GM15510 (cell line): ENCODE results near the gene CHAF1A.

Source experiments
- POLR2A ChIP-seq: IDR thresholded peaks from 3 replicates; pipeline ENCODE4 v1.6.1; 2011; ENCODE audit warnings: borderline replicate concordance; ENCODE audit not compliant: insufficient read length; ENCODE audit errors: extremely low read depth

Gene CHAF1A

GRCh38 chr19:4430760-4431159 lies 28.3 kb downstream of the CHAF1A start:
- TF ChIP-seq POLR2A = no peak

GRCh38 chr19:4431296-4431695 lies 28.9 kb downstream of the CHAF1A start:
- TF ChIP-seq POLR2A = no peak

- no peak for TF ChIP-seq POLR2A
These were observed 29.6 kb downstream of the CHAF1A start for GRCh38 chr19:4431808-4432674.

- no peak for TF ChIP-seq POLR2A
These were observed 30.6 kb downstream of the CHAF1A start for GRCh38 chr19:4432918-4433506.

- TF ChIP-seq POLR2A = no peak
These were observed 32.0 kb downstream of the CHAF1A start for GRCh38 chr19:4434391-4434790.

- TF ChIP-seq POLR2A = no peak
These were observed 33.8 kb downstream of the CHAF1A start for GRCh38 chr19:4436231-4436630.

GRCh38 chr19:4437103-4437502 lies 34.7 kb downstream of the CHAF1A start:
- no peak for TF ChIP-seq POLR2A

GRCh38 chr19:4439243-4439642 lies 36.8 kb downstream of the CHAF1A start:
- no peak for TF ChIP-seq POLR2A

GRCh38 chr19:4441994-4442818 lies 39.8 kb downstream of the CHAF1A start:
- TF ChIP-seq POLR2A = no peak

GRCh38 chr19:4442819-4443146 lies 40.3 kb downstream of the CHAF1A start:
- no peak for TF ChIP-seq POLR2A

GRCh38 chr19:4443188-4443587 lies 40.7 kb downstream of the CHAF1A start:
- no peak for TF ChIP-seq POLR2A

GRCh38 chr19:4443966-4444764 lies 41.7 kb downstream of the CHAF1A start:
- TF ChIP-seq POLR2A = peak; percentile 12

GRCh38 chr19:4444765-4445741 lies 42.6 kb downstream of the CHAF1A start:
- no peak for TF ChIP-seq POLR2A
